Left ventricle myocardium inferior (tissue), 1 donor: ENCODE results near the gene UBL3. TPM values are rescaled to one million over a fixed set of nuclear protein-coding genes. Genes with fewer than 3 reads are reported as not detected.

Experiments used
- DNase-seq: peaks from one replicate; pipeline ENCODE4 v3.0.0-alpha.2; 2020
- H3K27ac ChIP-seq: fragments of 200-600 bp; replicated peaks from 2 replicates; pipeline ENCODE4 v1.8.0; 2021
- H3K27me3 ChIP-seq: fragments of 200-600 bp; 2 replicates; pipeline ENCODE4 v1.8.0; 2021; ENCODE audit warnings: low read depth
- H3K36me3 ChIP-seq: fragments of 200-600 bp; 2 replicates; pipeline ENCODE4 v1.8.0; 2021
- H3K4me1 ChIP-seq: fragments of 200-600 bp; 2 replicates; pipeline ENCODE4 v1.8.0; 2021
- H3K4me3 ChIP-seq: fragments of 200-600 bp; 2 replicates; pipeline ENCODE4 v1.8.0; 2021; ENCODE audit warnings: mild to moderate bottlenecking, moderate library complexity
- H3K9me3 ChIP-seq: fragments of 200-600 bp; replicated peaks from 2 replicates; pipeline ENCODE4 v1.8.0; 2021
- intact Hi-C: fragments of 100-400 bp; cut with micrococcal nuclease; formaldehyde crosslinking; loops from one replicate; pipeline ENCODE4 v1.11.0; 2022
- total RNA-seq: library from RNA; stranded (reverse); fragmentation: NEBNext Ultra II Directional; extraction: Animal tissue kit (Norgen Biotek cat#: 25700); gene quantifications from one replicate; pipeline ENCODE4 v1.2.1, GENCODE V29; 2021
- TF ChIP-seq, protein P1 (sequence below): fragments of 200-600 bp; IDR thresholded peaks from 2 replicates; pipeline ENCODE4 v1.8.0; 2021; ENCODE audit warnings: antibody characterized with exemption, mild to moderate bottlenecking, borderline replicate concordance
- donor health status: DM: no; HTN: yes; CAD: no; lungs with severe emphysema.

Gene UBL3
- total RNA-seq, 1 donor from 2014 or later, result 25.2 TPM

DNA sequence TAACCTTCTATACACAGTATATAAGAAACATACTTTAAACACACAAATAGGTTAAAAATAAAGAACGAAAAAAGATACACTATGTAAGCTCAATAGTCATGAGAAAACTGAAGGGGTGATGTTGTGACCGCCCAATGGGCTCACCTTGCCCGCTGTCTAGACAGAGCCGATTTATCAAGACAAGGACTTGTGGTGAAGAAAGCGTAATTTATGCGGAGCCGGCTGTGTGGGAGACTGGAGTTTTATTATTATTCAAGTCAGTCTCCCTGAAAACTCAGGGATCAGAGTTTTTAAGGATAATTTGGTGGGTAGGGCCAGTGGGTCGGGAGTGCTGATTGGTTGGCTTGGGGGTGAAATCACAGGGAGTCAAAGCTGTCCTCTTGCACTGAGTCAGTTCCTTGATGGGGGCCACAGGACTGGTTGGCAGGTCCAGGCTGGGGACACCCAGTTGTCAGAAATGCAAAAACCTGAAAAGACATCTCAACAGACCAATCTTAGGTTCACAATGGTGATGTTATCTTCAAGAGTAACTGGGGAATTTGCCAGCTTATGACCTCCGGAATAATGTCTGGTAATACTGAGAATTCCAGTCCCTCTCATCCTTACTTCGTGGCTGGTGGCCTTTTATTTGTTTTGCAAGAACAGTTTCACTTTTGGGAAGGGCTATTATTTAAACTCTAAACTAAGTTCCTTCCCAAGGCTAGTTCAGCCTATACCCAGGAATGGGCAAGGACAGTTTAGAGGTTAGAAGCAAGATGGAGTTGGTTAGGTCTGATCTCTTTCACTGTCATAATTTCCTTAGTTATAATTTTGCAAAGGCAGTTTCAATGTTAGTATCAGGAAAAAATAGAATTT lies 96.6 kb downstream of the UBL3 start:
- Histone ChIP-seq H3K4me1 (no peaks in the 10 kb centered on the region), H3K27me3 (no peaks in the 10 kb centered on the region), H3K9me3 (no peaks in the 10 kb centered on the region), H3K4me3 (no peak overlapping the region), H3K27ac (no peak overlapping the region), H3K36me3 (no peaks in the 10 kb centered on the region)
- TF ChIP-seq, protein P1, sequence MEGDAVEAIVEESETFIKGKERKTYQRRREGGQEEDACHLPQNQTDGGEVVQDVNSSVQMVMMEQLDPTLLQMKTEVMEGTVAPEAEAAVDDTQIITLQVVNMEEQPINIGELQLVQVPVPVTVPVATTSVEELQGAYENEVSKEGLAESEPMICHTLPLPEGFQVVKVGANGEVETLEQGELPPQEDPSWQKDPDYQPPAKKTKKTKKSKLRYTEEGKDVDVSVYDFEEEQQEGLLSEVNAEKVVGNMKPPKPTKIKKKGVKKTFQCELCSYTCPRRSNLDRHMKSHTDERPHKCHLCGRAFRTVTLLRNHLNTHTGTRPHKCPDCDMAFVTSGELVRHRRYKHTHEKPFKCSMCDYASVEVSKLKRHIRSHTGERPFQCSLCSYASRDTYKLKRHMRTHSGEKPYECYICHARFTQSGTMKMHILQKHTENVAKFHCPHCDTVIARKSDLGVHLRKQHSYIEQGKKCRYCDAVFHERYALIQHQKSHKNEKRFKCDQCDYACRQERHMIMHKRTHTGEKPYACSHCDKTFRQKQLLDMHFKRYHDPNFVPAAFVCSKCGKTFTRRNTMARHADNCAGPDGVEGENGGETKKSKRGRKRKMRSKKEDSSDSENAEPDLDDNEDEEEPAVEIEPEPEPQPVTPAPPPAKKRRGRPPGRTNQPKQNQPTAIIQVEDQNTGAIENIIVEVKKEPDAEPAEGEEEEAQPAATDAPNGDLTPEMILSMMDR, result no peak
- DNase-seq, result no peak
- intact Hi-C loops, result no loop called here

DNA sequence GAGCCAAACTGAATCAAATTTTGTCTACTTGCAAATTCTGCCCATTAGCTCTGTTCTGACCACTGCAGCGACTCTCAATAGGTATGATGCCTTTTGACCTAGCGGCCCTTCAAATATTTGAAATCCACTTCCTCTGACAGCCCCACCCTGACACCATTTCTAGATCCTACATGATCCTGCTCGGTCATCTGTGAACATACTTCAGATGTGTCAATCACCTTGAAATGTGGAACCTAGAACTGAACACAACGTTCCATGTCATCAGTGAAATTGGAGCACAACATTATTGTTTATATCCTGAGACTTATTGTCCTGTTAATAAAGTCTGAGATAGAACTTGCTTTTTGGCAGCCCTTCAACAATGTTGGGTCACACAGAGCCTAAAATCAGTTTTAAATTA lies 98.2 kb downstream of the UBL3 start:
- no peak for DNase-seq
- Histone ChIP-seq H3K27me3 (no peaks in the 10 kb centered on the region), H3K4me3 (no peak overlapping the region), H3K4me1 (no peaks in the 10 kb centered on the region), H3K9me3 (no peaks in the 10 kb centered on the region), H3K27ac (no peak overlapping the region), H3K36me3 (no peaks in the 10 kb centered on the region)
- TF ChIP-seq, protein P1, result no peak
- intact Hi-C loops, result no loop called here

DNA sequence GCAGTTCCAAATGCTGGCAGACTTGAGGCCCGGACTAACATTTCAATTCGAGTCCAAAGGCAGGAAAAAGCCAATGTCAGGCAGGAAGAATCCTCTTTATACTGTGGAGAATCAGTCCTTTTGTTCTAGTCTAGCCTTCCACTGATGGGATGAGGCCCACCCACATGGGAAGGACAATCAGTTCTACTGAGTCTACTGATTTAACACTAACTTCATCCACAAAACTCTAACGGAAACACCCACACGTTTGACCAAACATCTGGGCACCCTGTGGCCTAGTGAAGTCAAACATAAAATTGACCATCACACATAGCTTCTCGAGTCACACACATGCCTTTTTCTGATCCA lies 100.3 kb downstream of the UBL3 start:
- Histone ChIP-seq H3K27ac (no peak overlapping the region), H3K4me3 (no peak overlapping the region), H3K27me3 (no peaks in the 10 kb centered on the region), H3K9me3 (no peaks in the 10 kb centered on the region), H3K36me3 (no peaks in the 10 kb centered on the region), H3K4me1 (no peaks in the 10 kb centered on the region)
- no peak for DNase-seq
- intact Hi-C loops, result no loop called here
- TF ChIP-seq, protein P1, result no peak

DNA sequence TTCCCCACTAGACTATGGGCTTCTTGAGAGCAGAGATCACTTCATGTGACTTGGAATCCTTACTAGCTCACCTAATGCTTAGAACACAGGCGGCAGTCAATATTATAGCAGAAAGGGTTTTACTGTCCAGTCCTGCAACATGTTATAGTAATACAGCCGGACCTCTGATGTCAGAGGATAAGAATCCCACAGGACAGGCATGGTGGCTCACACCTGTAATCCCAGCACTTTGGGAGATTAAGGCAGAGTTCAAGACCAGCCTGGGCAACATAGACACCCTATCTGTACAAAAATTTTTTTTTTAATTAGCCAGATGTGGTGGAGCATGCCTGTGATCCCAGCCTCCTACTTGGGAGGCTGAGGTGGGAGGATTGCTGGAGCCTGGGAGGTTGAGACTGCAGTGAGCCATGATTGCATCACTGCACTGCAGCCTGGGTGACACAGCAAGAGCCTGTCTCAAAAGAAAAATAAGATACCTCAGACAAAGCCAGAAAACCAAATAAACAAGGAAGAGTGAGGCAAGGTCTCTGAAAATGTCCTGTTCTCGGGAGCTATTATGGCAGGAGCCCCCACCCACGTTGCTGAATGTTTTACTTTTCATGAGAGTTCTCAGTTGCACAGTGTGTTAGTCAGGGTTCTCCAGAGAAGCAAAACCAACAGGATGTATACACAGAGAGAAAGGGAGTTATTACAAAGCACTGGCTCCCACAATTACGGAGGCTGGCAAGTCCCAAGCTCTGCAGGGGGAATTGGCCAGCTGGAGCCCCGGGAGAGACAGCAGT lies 100.8 kb downstream of the UBL3 start:
- no peak overlapping the region for H3K4me3 ChIP-seq
- no peaks in the 10 kb centered on the region for H3K27me3 ChIP-seq
- no peaks in the 10 kb centered on the region for H3K4me1 ChIP-seq
- intact Hi-C loops, result no loop called here
- no peaks in the 10 kb centered on the region for H3K36me3 ChIP-seq
- H3K9me3 ChIP-seq, result no peaks in the 10 kb centered on the region
- TF ChIP-seq, protein P1, result no peak
- H3K27ac ChIP-seq, result no peak overlapping the region
- DNase-seq, result no peak

DNA sequence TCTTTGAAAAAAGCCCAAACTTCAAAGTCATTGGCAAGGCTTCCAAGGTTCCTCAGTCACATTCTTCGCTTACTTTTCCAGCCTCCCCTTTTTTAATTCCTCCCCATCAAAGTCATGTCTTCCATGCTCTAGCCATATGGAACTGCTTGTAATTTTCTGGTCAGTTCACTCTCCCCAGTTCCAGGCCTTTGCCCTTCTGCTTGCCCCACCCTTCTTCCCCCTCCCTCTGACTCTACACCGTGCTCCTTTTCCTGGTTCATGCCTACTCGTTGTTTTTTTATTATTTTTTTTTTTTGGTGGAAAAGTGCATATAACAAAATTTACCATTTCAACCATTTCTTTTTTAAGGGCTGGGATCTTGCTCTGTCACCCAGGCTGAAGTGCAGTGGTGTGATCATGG lies 102.3 kb downstream of the UBL3 start:
- Histone ChIP-seq H3K9me3 (no peaks in the 10 kb centered on the region), H3K27ac (no peak overlapping the region), H3K36me3 (no peaks in the 10 kb centered on the region), H3K4me1 (no peaks in the 10 kb centered on the region), H3K27me3 (no peaks in the 10 kb centered on the region), H3K4me3 (no peak overlapping the region)
- intact Hi-C loops, result no loop called here
- no peak for DNase-seq
- TF ChIP-seq, protein P1, result no peak
